ENCODE results near the gene ZBED4. TPM values are rescaled to one million over a fixed set of nuclear protein-coding genes. Genes with fewer than 3 reads are reported as not detected.

ZBED4 gene
- total RNA-seq, 2 experiments from 2014 or later: 14.8 to 15.0 TPM

GRCh38 chr22:49899530-49899929, 45.9 kb downstream of the ZBED4 start:
- intact Hi-C loops (cut with DNase I, micrococcal nuclease): no loop called here
- no peaks in the 10 kb centered on the region for H3K27me3 Mint-ChIP-seq
- ATAC-seq (ENCODE audit: poor library complexity): no peak
- no peaks in the 10 kb centered on the region for H3K9me3 Mint-ChIP-seq
- Histone ChIP-seq H3K27me3 (ENCODE audit: control insufficient read depth in 1 of 2, insufficient read depth in 2 of 2, low read length in 2 of 2) (no peaks in the 10 kb centered on the region), H3K27ac (ENCODE audit: low read depth in 1 of 2, low read length in 2 of 2) (no peak overlapping the region), H3K4me3 (ENCODE audit: low read length) (no peak overlapping the region), H3K9me3 (ENCODE audit: control insufficient read depth in 1 of 2, insufficient read depth in 1 of 2, low read length in 2 of 2) (peaks cover 0 to 5% of the 10 kb centered on the region in 2 experiments), H3K36me3 (ENCODE audit: insufficient read depth, low read length) (peaks cover 37% of the 10 kb centered on the region), H3K4me1 (ENCODE audit: insufficient read depth, low read length) (no peaks in the 10 kb centered on the region)
- ChIA-PET CTCF (no interaction called here), POLR2A (no interaction called here)
- H3K36me3 Mint-ChIP-seq (ENCODE audit: low read depth): peaks cover 38% of the 10 kb centered on the region
- no peak for TF ChIP-seq CTCF (IDR thresholded peaks at IDR 0.05)
- peak in 1 of 14 experiments; percentile 23 for DNase-seq
- H3K27ac Mint-ChIP-seq: peak overlapping the region; percentile 30
- no peaks in the 10 kb centered on the region for H3K4me1 Mint-ChIP-seq (ENCODE audit: low read depth)
- H3K4me3 Mint-ChIP-seq: no peak overlapping the region

- Mint-ChIP-seq H3K27ac (no peak overlapping the region), H3K9me3 (no peaks in the 10 kb centered on the region), H3K4me1 (ENCODE audit: low read depth) (no peaks in the 10 kb centered on the region), H3K27me3 (no peaks in the 10 kb centered on the region), H3K4me3 (no peak overlapping the region), H3K36me3 (ENCODE audit: low read depth) (peaks cover 47% of the 10 kb centered on the region)
- Histone ChIP-seq H3K27ac (ENCODE audit: low read depth in 1 of 2, low read length in 2 of 2) (no peak overlapping the region), H3K27me3 (ENCODE audit: control insufficient read depth in 1 of 2, insufficient read depth in 2 of 2, low read length in 2 of 2) (no peaks in the 10 kb centered on the region), H3K4me3 (ENCODE audit: low read length) (no peak overlapping the region), H3K9me3 (ENCODE audit: control insufficient read depth in 1 of 2, insufficient read depth in 1 of 2, low read length in 2 of 2) (no peaks in the 10 kb centered on the region), H3K4me1 (ENCODE audit: insufficient read depth, low read length) (no peaks in the 10 kb centered on the region), H3K36me3 (ENCODE audit: insufficient read depth, low read length) (peaks cover 45% of the 10 kb centered on the region)
- no peak for TF ChIP-seq CTCF (IDR thresholded peaks at IDR 0.05)
- ATAC-seq (ENCODE audit: poor library complexity) (no peak), DNase-seq (no peak)
- ChIA-PET POLR2A (no interaction called here), CTCF (no interaction called here)
- intact Hi-C loops (cut with DNase I, micrococcal nuclease): no loop called here
These were observed 47.0 kb downstream of the ZBED4 start for GRCh38 chr22:49900441-49901230.

GRCh38 chr22:49901457-49901856, 47.8 kb downstream of the ZBED4 start:
- no peak for TF ChIP-seq CTCF (IDR thresholded peaks at IDR 0.05)
- Mint-ChIP-seq H3K4me3 (no peak overlapping the region), H3K27me3 (no peaks in the 10 kb centered on the region), H3K36me3 (ENCODE audit: low read depth) (peaks cover 53% of the 10 kb centered on the region), H3K27ac (no peak overlapping the region), H3K4me1 (ENCODE audit: low read depth) (no peaks in the 10 kb centered on the region), H3K9me3 (no peaks in the 10 kb centered on the region)
- Histone ChIP-seq H3K27ac (ENCODE audit: low read depth in 1 of 2, low read length in 2 of 2) (no peak overlapping the region), H3K27me3 (ENCODE audit: control insufficient read depth in 1 of 2, insufficient read depth in 2 of 2, low read length in 2 of 2) (no peaks in the 10 kb centered on the region), H3K9me3 (ENCODE audit: control insufficient read depth in 1 of 2, insufficient read depth in 1 of 2, low read length in 2 of 2) (no peaks in the 10 kb centered on the region), H3K4me3 (ENCODE audit: low read length) (no peak overlapping the region), H3K4me1 (ENCODE audit: insufficient read depth, low read length) (no peaks in the 10 kb centered on the region), H3K36me3 (ENCODE audit: insufficient read depth, low read length) (peaks cover 51% of the 10 kb centered on the region)
- ATAC-seq (ENCODE audit: poor library complexity): no peak
- CTCF ChIA-PET: no interaction called here
- no peak for DNase-seq
- POLR2A ChIA-PET: no interaction called here
- intact Hi-C loops (cut with DNase I, micrococcal nuclease): no loop called here
